Tongue (tissue), 2 donors: ENCODE data around the gene SLC29A1. TPM values are rescaled to one million over a fixed set of nuclear protein-coding genes. Genes with fewer than 3 reads are reported as not detected.

Experiments used
- small RNA-seq: library from RNA; depleted of rRNA; stranded (forward); fragments of <200 nt; gene quantifications from one replicate; pipeline ENCODE3, GENCODE V24; 2014; ENCODE audit warnings: low replicate concordance
- total RNA-seq: library from RNA; depleted of rRNA; stranded (reverse); fragments of >200 nt; gene quantifications from one replicate; pipeline ENCODE4 v1.2.3, GENCODE V29; 2014

The SLC29A1 gene
- total RNA-seq, 1 donor from 2014 or later: 49.5 TPM

Small RNA genes lying within 50 kb of the gene (small RNA-seq; reads per million reads assigned to genes)
- gene RN7SL811P: not detected

Other genes starting within 250 kb of the SLC29A1 start
- gene MRPL14, start 96.1 kb upstream of the SLC29A1 start, total RNA-seq: 32.3 TPM
- gene TMEM63B, start 96.0 kb upstream of the SLC29A1 start, total RNA-seq: 18.1 TPM
- gene CAPN11, start 64.8 kb upstream of the SLC29A1 start, total RNA-seq: 0.72 TPM
- 9.1 TPM for gene MYMX, start 6.7 kb upstream of the SLC29A1 start, total RNA-seq
- 631 TPM for gene HSP90AB1, start 23.5 kb downstream of the SLC29A1 start, total RNA-seq
- 37.3 TPM for gene SLC35B2, start 33.9 kb downstream of the SLC29A1 start, total RNA-seq
- gene NFKBIE, start 42.0 kb downstream of the SLC29A1 start, total RNA-seq: 8.1 TPM
- under 0.01 TPM for gene TMEM151B, start 46.9 kb downstream of the SLC29A1 start, total RNA-seq
- 19.6 TPM for gene AARS2, start 89.8 kb downstream of the SLC29A1 start, total RNA-seq
- gene SPATS1, start 119.1 kb downstream of the SLC29A1 start, total RNA-seq: not detected
- 38.5 TPM for gene CDC5L, start 164.1 kb downstream of the SLC29A1 start, total RNA-seq